DMS79 treated with DMSO at 0.1 percent for 48 hours (cell line): Measurements from ENCODE around the gene PIF1.
"Not testable (repeated sequence)": the region's sequence is repeated elsewhere in the genome, so short reads cannot be mapped to it uniquely, and the experiment has no call there.

Source experiments
- DNase-seq: peaks from one replicate; lab custom pipeline; 2025; lab: John Stamatoyannopoulos, UW

PIF1 gene

DNA sequence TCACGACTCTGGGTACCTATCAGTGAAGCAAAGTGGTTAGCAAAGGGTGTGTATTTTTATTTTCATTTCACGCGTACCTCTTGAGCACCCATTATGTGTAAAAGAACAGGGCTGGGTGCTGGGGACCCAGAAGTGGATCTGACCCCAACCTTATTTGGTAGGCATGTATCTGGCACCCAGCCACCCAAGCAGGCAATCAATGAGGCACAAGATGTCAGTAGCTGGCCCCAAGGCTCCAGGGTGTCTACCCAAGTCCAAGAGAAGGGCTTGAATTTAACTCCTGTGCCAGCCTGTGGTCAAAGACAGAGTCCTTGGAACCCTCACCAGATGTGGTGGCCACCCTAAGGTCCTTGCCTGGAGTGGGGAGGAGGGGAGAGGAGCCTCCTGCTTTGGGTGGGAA is 22.0 kb upstream of the PIF1 start:
- DNase-seq = no peak

DNA sequence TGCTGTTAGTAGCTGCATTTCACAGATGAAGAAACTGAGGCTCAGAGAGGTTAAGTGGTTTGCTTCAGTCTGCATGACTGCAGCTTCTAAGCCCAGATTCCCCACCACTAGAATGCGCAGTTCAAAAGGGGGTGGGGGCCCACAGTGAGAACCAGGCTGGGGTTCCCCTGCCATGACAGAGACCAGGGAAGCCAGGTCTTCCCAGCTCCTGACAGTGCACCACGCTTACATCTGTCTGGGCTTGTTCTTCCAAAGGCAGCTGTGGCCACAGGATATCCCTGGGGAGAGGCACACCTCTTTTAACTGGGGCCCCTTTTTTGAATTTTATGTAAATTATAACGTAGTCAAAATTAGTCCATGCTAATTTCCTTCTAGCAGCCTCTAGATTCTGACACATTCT is 21.6 kb upstream of the PIF1 start:
- DNase-seq = no peak

DNA sequence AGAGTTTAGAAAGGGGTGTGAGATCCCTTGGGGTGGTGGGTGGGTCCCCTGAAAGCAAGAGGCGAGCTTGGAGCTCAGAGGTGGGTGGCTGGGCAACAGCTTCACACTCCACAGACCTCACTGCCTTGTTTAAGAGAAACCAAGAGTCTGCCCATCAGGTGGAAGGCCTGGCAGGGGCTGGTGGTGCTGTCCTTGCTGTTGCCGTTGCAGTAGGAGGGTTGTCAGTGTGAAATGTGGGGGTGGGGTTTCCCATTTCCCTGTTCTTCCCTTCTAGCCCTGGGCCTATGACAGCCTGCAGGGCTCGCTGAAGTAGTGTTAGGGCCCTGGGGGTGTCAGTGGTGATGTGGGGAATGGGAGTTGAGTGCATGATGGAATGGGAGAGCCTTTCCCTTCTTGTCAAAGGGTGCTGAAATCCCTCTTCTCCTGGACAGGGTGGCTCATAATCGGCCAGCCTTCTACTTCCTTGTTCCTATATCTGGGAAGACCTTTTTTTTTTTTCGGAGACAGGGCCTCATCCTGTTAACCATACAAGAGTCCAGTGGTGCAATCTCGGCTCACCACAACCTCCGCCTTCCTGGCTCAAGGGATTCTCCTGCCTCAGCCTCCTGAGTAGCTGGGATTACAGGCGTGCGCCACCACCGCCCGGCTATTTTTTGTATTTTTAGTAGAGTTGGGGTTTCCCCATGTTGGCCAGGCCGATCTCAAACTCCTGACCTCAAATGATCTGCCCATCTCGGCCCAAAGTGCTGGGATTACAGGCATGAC is 20.6 kb upstream of the PIF1 start:
- no peak for DNase-seq

DNA sequence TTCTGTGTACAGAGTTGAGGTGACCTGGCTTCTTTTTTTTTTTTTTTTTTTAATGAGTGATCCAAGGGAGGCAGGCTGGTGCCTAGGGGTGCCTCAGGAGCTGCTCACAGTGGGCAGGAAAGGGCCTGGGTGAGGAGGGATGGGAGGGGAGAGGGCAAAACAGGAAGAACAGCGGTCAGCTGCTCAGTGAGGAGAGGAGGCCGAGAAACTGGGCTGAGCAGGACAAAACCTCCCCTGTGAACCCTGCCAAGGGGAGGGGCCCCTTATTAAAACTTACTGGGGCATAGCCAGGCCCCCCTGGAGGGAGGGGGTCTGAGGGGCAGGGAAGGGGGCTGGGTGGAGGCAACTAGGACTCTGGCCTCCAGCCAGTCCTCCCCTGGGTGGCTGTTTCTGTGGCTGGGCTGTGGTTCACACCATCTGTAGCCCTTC is 19.8 kb upstream of the PIF1 start:
- DNase-seq = no peak

DNA sequence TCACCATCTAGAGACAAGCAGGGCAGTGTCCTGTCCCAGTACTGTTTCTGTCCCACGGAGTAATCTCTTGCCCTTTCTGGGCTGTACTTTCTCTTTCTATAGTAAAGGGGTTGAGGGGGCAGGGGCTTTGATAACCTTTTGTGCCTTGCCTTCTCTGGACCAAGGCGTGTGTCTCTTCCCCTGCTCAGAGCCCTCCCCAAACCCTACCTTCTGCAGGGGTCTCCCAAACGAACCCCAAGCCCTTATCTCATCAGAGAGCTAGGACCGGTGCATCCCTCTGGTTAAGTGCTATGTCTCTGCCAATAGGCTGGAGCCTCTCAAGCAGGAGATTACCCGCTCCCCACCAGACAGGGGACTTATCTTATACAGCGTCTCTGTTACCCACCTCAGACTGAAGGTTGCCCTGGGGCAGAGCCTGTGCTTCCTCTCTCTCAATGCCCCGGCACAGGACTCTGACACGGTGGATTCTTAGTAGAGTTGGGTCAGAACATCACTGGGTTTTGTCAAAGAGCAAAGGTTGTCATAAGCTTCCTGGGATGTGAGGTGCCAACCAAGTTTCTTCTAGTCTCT is 19.2 kb upstream of the PIF1 start:
- DNase-seq = no peak

DNA sequence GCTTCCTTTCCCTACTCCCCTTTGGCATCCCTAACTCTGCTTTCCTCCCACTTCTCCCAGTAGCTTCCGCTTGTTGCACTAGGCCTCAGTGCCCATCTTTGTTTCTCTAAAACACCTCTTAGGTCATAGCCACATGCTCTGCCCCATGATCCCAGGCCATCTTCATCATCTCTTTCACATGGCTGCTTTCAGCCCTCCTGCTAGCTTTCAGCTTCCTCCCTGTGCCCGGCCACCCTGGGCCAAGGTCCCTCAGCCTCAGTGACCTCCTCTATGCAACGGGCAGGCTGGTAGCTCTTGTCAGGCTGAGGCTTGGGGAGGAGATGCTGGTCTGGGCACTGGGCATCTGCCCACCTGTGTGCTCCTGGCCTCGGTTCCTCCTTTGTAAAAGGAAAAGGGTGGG is 18.5 kb upstream of the PIF1 start:
- no peak for DNase-seq

DNA sequence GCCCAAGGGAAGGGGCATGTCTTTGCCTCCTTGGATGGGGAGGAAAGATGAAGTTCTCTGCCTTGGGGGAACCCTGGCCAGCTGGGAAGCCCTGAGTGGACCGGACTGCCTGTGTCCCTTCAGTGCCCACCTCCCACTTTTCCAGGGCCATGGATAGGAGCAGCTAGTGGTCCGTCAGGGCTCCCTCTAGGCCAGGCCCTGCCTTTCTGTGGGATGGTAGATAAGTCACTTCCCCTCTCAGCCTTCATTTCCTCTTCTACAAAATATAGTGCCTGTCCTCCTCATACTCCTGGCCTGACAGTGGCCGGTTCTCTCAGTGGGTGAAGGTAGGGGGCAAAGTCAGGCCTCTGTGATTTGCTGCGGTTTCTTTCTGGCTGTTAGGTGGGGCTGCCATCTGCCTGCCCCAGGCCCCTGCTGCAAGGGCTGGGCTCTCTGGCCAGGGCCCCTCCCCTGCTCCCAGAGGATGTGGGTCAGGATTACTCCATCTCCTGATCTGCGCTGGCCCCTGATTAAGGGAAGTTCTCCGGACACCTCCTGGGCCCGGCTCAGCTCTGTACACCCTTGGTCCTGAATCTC is 17.6 kb upstream of the PIF1 start:
- DNase-seq = no peak

DNA sequence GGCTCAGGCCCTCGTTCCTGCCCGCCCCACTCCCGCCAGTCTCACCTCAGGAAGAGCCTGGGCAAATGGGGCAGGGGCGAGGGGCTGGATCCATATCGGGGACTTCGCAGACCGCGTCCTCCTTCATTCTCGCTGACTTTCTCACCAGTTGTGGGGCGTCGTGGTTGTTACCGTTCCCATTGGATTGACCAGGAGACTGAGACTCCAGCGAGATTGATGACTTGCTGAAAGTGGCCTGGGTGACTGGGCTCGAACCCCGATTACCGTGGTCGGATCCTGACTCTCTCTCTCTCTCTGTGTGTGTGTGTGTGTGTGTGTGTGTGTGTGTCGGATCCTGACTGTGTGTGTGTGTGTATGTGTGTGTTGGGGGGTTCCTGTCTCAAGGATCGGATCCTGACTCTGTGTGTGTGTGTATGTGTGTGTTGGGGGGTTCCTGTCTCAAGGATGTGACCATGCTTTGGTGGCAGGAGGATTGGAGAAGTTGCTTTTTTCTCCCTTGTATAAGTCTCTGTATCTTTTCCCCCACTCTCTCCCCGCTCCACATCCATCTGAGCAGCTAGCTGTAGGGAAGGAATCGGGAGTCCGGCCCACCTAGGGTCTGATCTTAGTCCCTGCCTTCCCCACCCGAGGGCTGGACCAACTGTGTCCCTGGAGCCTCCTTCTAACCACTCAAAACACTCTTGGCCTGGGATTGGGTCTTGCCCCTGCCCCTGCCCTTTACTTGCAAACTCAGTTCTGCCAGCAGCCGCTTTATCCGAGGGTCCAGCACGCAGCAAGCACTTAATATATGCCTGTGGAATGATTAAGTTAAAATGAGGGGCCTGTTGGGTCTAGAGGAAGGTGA is 16.9 kb upstream of the PIF1 start:
- no peak for DNase-seq

DNA sequence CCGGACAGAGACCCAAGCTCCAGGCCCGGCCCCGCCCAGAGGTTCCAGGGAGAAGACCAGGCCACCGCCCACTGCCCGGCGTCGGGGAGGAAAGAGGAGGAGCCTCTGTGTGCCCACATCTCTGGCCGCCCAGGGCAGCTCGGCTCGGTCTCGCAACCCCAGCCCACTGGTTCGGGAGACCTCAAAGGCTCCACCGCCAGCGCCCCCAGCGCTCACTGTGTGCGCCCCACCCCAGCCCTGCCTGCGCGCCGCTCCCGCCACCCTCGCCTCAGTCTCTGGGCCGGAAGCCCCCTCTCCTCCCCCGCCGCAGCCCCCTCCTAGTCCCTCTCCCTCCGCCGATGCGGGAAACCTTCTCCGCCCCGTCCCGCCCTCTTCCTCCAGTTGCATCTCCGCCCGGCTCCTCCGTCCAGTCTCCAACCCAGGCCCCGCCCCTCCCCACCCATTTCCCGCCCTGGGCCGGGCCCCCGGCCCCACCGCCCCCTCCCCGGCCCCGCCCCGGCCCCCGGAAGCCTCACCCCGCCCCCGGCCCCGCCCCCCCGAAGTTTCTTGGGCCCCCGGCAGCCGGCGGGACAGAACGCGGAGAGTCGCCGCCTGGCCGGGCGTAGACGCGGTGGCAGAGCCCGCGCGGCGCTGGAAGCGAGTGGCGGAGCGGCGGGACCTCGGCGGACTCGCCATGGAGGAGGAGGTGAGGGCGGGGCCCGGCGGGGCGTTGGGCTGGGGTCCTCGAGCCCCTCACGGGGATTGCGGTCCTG is 16.1 kb upstream of the PIF1 start, which contains the start of gene PLEKHO2:
PLEKHO2 (plus strand) TSS at position 572 of the 752 bp plus-strand sequence; CDS start at position 674, 102 bp downstream.
- DNase-seq = peak; percentile 57

DNA sequence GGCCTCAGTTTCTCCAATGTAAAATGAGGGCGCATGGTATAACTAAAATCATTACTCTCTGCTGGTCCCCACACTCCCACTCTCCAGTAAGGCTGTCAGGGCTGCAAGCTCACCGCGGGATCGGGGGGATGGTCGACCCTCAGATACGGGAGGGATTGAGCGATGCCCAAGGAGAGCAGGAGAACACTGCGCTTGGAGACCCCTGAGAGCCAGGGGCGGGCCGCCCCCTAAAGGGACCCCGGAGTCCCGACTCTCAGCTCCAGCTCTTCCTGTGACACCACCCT is 15.6 kb upstream of the PIF1 start:
- no peak for DNase-seq

DNA sequence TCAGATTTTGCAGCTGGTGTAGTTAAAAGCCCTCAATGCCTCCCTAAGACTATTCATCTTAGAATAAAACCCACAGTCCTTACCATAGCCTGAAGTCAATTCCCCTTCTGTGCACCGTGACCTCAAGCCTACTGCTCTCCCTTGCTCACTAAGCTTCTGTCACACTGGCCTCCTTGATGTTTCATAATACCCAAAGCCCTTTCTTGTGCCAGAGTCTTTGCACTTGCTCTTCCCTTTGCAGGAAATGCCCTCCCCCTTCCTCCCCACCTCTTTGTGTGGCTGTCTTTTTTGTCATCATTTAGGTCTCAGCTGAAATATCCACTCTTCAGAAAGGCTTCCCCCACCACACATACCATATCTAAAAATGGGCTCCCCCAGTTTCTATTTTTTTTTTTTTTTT is 12.1 kb upstream of the PIF1 start:
- no peak for DNase-seq

DNA sequence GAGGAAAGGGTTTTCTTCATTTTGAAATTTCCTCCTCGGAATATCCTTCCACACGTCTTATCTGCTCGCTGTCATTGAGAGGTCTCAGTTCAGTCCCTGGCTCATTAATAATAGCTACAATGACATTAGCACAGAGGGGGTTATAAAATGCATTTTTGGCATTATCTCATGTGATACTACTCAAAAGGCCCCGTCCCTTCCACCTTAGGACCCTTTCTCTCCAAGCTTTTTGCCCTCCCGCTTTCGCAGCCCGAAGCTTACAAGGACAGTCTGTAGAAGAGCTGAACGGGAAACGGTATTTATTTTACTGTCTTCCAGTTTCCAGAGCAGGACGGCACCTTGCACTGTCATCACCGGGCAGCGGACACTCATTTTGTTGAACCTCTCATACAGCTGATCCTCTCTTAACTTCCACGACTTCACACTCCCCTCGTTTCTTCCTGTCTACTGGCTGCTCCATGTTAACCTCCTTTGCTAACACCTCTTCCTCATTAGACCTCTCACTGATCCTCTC is 10.6 kb upstream of the PIF1 start:
- DNase-seq = no peak

DNA sequence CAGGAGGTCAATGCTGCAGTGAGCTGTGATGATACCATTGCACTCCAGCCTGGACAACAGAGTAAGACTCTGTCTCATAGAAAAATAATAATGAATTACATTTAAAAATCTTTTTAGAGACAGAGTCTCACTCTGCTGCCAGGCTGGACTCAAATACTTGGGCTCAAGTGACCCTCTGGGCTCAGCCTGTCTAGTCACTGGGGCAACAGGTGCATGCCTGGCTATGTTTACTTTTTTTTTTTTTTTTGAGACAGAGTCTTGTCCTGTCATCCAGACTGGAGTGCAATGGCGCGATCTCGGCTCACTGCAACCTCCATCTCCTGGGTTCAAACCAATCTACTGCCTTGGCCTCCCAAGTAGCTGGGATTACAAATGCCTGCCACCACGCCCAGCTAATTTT is 8.2 kb upstream of the PIF1 start:
- DNase-seq = no peak

DNA sequence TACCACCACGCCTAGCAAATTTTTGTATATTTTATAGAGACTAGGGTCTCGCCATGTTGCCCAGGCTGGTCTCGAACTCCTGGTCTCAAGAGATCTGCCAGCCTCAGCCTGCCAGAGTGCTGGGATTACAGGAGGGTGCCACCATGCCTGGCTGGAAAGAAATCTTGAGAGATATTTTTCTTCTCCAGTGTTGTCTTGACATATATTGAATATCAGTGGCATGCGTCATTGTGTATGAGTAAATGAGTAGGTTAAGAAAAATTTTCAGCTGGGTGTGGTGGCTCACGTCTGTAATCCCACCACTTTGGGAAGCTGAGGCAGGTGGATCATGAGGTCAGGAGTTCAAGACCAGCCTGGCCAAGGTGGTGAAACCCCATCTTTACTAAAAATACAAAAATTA is 3.5 kb upstream of the PIF1 start:
- DNase-seq = no peak

DNA sequence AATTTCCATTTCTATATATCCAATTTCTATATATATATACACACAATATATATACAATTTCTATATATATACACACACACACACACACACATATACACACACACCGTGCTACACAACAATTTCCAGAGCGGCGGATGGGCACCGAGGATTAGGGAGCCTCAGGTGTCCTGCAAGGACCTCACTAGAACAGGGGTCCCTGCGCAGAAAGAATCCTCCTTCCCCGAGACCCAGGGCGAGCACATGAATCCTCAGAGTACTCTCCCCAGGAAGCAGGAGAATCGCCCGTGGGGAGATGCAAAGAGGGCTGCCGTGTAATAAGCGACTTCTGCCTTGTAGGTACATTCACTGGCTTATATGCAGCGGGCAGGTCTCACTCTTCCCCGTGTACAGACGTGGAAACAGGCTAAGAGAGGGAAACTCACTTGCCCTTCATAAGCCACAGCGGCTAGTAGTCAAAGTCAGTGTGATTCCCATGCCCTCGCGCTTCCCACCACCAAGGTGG is 467 bp downstream of the PIF1 start:
- no peak for DNase-seq

DNA sequence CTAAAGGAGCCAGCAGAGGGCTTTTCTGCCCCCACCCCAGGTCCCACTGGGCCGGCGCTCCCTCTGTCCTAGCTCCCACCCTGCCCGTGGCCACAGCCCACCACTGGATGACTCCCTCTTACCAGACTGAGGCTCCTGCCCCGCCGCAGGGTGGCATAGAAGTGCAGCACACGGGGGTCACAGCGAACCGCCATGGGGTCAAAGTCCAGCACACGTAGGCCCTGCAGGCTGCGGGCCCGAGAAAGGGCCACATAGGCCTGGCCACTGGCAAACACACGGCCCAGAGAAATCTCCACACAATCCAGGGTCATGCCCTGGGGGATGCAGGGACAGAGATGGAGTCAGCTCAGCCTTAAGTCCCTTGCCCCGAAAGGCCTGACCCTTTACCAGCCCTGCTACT is 9.0 kb downstream of the PIF1 start:
- DNase-seq = no peak

DNA sequence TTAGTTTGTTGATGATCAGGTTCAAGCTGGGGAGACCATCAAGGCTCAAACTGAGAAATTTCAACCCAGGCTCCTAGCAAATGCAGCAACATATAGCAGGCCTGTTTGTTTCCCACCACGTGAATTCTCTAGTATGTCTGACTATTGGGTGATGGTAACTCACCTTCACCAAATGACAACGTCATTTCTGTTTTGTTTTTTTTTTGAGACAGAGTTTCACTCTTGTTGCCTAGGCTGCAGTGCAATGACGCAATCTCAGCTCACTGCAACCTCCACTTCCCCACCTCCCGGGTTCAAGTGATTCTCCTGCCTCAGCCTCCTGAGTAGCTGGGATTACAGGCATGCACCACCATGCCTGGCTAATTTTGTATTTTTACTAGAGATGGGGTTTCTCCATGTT is 10.5 kb downstream of the PIF1 start:
- DNase-seq = not testable (repeated sequence)

DNA sequence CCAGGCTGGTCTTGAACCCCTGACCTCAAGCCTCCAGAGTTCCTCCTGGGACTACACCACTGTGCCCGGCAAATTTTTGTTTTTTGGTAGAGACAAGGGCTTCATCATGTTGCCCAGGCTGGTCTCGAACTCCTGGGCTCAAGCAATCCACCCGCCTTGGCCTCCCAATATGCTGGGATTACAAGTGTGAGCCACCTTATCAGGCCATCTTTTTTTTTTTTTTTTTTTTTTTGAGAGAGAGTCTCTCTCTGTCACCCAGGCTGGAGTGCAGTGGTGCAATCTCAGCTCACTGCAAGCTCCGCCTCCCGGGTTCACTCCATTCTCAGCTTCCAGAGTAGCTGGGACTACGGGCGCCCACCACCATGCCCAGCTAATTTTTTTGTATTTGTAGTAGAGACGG is 11.2 kb downstream of the PIF1 start:
- not testable (repeated sequence) for DNase-seq

DNA sequence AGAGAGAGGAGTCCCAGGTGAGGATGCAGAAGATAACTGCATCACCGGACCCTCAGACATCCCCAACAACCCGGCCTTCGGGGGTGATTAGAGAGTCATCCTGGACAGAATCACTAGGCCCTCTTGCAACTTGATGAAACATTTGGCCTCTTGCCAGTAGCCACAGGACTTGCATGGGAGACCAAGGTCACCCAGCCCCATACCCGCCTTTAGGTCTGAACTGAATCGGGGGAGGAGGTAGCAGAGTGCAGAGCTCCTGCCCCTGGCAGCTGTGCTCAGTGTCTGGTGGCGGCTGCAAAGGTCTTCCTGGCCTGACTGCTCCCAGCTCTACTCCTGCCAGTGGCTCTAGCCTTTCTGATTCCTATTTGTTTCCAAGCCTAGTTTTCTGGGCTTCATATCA is 12.4 kb downstream of the PIF1 start:
- DNase-seq = no peak

DNA sequence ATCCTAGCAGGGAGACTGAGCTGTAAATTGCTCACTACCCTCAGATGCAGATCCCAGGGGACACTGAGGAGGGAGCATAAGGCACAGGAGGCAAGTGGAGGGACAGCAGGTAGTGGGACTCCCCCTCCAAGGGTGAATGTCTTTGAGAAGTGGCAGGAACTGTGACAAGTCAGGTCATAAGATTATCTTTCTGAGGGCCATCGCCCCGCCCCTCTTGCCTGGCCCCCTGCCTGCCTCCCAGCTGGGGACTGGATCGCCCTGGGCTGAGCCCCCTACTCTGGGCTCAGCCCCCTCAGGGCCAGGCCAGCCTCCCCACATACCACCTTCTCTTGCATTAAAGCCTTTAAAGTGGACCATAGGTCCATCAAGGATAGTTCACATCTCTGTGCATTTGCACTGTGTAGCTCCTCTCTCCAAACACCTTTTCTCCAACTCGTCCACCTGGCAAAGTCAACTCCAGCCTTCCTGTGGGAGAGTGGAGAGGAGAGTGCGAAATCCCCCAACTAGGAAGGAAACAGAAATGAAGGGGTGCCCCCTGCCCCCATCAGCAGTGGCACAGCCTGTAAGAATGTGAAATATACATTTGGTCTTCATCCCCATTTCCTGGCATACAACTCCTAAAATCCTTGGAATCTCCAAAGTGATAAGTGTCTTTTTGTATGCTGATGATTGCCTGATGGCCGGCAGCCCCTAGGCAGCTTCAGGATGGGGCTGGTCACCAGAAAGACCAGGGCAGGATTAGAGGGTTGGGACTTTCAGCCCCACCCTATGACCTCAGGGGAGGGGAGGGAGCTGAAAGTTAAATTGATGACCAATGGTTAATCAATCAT is 14.7 kb downstream of the PIF1 start:
- no peak for DNase-seq
